Measurements from ENCODE around the gene MBOAT1. TPM values are rescaled to one million over a fixed set of nuclear protein-coding genes. Genes with fewer than 3 reads are reported as not detected.

The MBOAT1 gene
- total RNA-seq, 2 experiments from 2014 or later: 5.4 to 6.4 TPM

DNA sequence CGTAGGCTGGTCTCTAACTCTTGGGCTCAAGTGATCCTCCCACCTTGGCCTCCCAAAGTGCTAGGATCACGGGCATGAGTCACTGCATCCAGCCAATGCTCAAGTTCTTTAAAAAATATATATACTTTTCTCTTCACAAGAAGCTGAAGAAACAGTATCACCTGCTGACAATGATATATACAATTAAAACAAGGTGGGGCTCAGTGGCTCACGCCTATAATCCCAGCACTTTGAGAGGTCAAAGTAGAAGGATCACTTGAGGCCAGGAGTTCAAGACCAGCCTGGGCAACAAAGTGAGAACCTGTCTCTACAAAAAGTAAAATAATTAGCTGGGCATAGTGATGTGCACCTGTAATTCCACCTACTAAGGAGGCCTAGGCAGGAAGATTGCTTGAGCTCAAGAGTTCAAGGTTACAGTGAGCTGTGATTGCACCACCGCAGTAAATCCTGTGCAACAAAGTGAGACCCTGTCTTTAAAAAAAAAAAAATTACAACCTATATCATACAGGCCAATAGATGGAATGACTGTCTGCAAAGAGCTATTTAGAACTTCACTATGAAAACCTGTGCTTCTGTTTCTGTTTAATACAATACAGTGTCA lies 36.4 kb downstream of the MBOAT1 start:
- Mint-ChIP-seq H3K27ac (no peak overlapping the region), H3K4me1 (ENCODE audit: low read depth) (peaks cover 20% of the 10 kb centered on the region), H3K36me3 (ENCODE audit: low read depth) (peaks cover 6% of the 10 kb centered on the region), H3K9me3 (no peaks in the 10 kb centered on the region), H3K27me3 (no peaks in the 10 kb centered on the region), H3K4me3 (no peak overlapping the region)
- ChIA-PET CTCF (interaction anchor here (1.0 to 1.6 kb wide), 2 partner anchors 49 kb away, joined by 3 to 8 read pairs; no protein-coding TSS in a partner anchor), POLR2A (interaction anchor here (0.9 to 1.0 kb wide), 2 partner anchors 32 to 85 kb away, joined by 3 to 4 read pairs; no protein-coding TSS in a partner anchor)
- ATAC-seq (no peak), DNase-seq (no peak)
- no peak for TF ChIP-seq CTCF (IDR thresholded peaks at IDR 0.05)
- intact Hi-C loops (cut with micrococcal nuclease): no loop called here

GRCh38 chr6:20173833-20174792 lies 38.2 kb downstream of the MBOAT1 start:
- intact Hi-C loops (cut with micrococcal nuclease): no loop called here
- TF ChIP-seq CTCF (IDR thresholded peaks at IDR 0.05): no peak
- peaks cover 2% of the 10 kb centered on the region for H3K36me3 Mint-ChIP-seq (ENCODE audit: low read depth)
- peak overlapping the region; percentile 13 for H3K27ac Mint-ChIP-seq
- H3K27me3 Mint-ChIP-seq: no peaks in the 10 kb centered on the region
- no peak overlapping the region for H3K4me3 Mint-ChIP-seq
- DNase-seq (no peak), ATAC-seq (no peak)
- no peaks in the 10 kb centered on the region for H3K9me3 Mint-ChIP-seq
- ChIA-PET CTCF (interaction anchor here (1.6 kb wide), 1 partner anchor 47 kb away, joined by 8 read pairs; no protein-coding TSS in a partner anchor), POLR2A (interaction anchor here (1.6 kb wide), 1 partner anchor 13 kb away, joined by 3 read pairs; no protein-coding TSS in a partner anchor)
- peaks cover 20% of the 10 kb centered on the region for H3K4me1 Mint-ChIP-seq (ENCODE audit: low read depth)

GRCh38 chr6:20172842-20173456 lies 39.3 kb downstream of the MBOAT1 start:
- H3K27ac Mint-ChIP-seq: no peak overlapping the region
- ATAC-seq: no peak
- no peaks in the 10 kb centered on the region for H3K9me3 Mint-ChIP-seq
- no peak overlapping the region for H3K4me3 Mint-ChIP-seq
- no peaks in the 10 kb centered on the region for H3K27me3 Mint-ChIP-seq
- peaks cover 2% of the 10 kb centered on the region for H3K36me3 Mint-ChIP-seq (ENCODE audit: low read depth)
- no peak for TF ChIP-seq CTCF (IDR thresholded peaks at IDR 0.05)
- CTCF ChIA-PET: no interaction called here
- POLR2A ChIA-PET: interaction anchor here (1.6 kb wide), 1 partner anchor 14 kb away, joined by 3 read pairs; no protein-coding TSS in a partner anchor
- peaks cover 20% of the 10 kb centered on the region for H3K4me1 Mint-ChIP-seq (ENCODE audit: low read depth)
- intact Hi-C loops (cut with micrococcal nuclease): no loop called here
- DNase-seq: no peak

GRCh38 chr6:20170455-20171148 lies 41.7 kb downstream of the MBOAT1 start:
- intact Hi-C loops (cut with micrococcal nuclease): no loop called here
- Mint-ChIP-seq H3K27me3 (no peaks in the 10 kb centered on the region), H3K4me3 (no peak overlapping the region), H3K36me3 (ENCODE audit: low read depth) (peaks cover 2% of the 10 kb centered on the region), H3K9me3 (no peaks in the 10 kb centered on the region), H3K4me1 (ENCODE audit: low read depth) (peaks cover 20% of the 10 kb centered on the region), H3K27ac (no peak overlapping the region)
- TF ChIP-seq CTCF (IDR thresholded peaks at IDR 0.05): no peak
- ATAC-seq (no peak), DNase-seq (no peak)
- POLR2A ChIA-PET: interaction anchor here (0.9 kb wide), 1 partner anchor 9 kb away, joined by 3 read pairs; no protein-coding TSS in a partner anchor
- CTCF ChIA-PET: no interaction called here
